H1 (cell line): ENCODE data around the gene CALML5. TPM values are rescaled to one million over a fixed set of nuclear protein-coding genes. Genes with fewer than 3 reads are reported as not detected.

Experiments used
- CTCF ChIA-PET: fragments of 300-600 bp; sonication (Branson Sonifier 250); formaldehyde crosslinking; loops from one replicate; lab custom pipeline; 2021; ENCODE audit not compliant: partially characterized antibody; lab: Charles Lee
- POLR2A ChIA-PET: fragments of 300-600 bp; sonication (Branson Sonifier 250); formaldehyde crosslinking; loops from one replicate; lab custom pipeline; 2021; ENCODE audit warnings: inconsistent platforms; ENCODE audit not compliant: partially characterized antibody; lab: Charles Lee
- DNase-seq, 2 experiments: peaks; one replicate each; pipeline versions ENCODE4 v3.0.0 to v3.0.0-alpha.2; 2010 to 2022; ENCODE audit warnings: low spot score in 2 of 2, low read depth in 1 of 2, mixed read lengths in 1 of 2
- FAIRE-seq: peaks from 2 replicates; lab custom pipeline; 2011; peaks lifted over from hg19 to GRCh38; lab: Jason Lieb, UNC
- H2AFZ ChIP-seq: 2 replicates; pipeline ENCODE4 v1.8.1; 2012; ENCODE audit warnings: low read length, inconsistent platforms
- H2AK5ac ChIP-seq: 2 replicates; pipeline ENCODE4 v1.6.1; 2013; ENCODE audit warnings: low read depth, low read length
- H2BK120ac ChIP-seq: replicated peaks from 2 replicates; pipeline ENCODE3; 2013; ENCODE audit warnings: low read depth, low read length, inconsistent platforms
- H2BK12ac ChIP-seq: 2 replicates; pipeline ENCODE4 v1.6.1; 2013; ENCODE audit warnings: low read depth, low read length
- H2BK15ac ChIP-seq: 2 replicates; pipeline ENCODE4 v1.6.1; 2013; ENCODE audit warnings: low read length
- H2BK20ac ChIP-seq: 2 replicates; pipeline ENCODE4 v1.6.1; 2013; ENCODE audit warnings: low read length
- H2BK5ac ChIP-seq: 2 replicates; pipeline ENCODE4 v1.6.1; 2013; ENCODE audit warnings: low read depth, low read length
- H3K14ac ChIP-seq: 2 replicates; pipeline ENCODE4 v1.6.1; 2013; ENCODE audit warnings: inconsistent platforms; ENCODE audit not compliant: insufficient read length
- H3K18ac ChIP-seq: 2 replicates; pipeline ENCODE4 v1.6.1; 2013; ENCODE audit warnings: low read length; ENCODE audit errors: extremely low read depth
- H3K23ac ChIP-seq: 2 replicates; pipeline ENCODE4 v1.6.1; 2013; ENCODE audit warnings: inconsistent platforms; ENCODE audit not compliant: insufficient read length
- H3K23me2 ChIP-seq: 2 replicates; pipeline ENCODE4 v1.6.1; 2013; ENCODE audit warnings: low read depth, low read length
- H3K27ac ChIP-seq: 2 replicates; pipeline ENCODE4 v1.6.1; 2011; ENCODE audit warnings: low read depth, low read length, inconsistent platforms
- H3K27me3 ChIP-seq, 4 experiments: replicated peaks in 1 of 4; 1 replicate in 1 of 4; 2 replicates in 3 of 4; pipeline versions ENCODE4 v1.6.1 to v1.8.1; 2011 to 2013; ENCODE audit warnings: low read length in 3 of 4, mild to moderate bottlenecking in 3 of 4, inconsistent platforms in 2 of 4, mixed read lengths in 2 of 4, moderate library complexity in 1 of 4; ENCODE audit not compliant: control insufficient read depth in 3 of 4, insufficient read depth in 3 of 4; ENCODE audit errors: extremely low read depth in 1 of 4
- H3K36me3 ChIP-seq, 4 experiments: 2 replicates each; pipeline versions ENCODE4 v1.6.1 to v1.8.1; 2011 to 2013; ENCODE audit warnings: mild to moderate bottlenecking in 4 of 4, low read length in 3 of 4, moderate library complexity in 2 of 4, control low read depth in 1 of 4, inconsistent platforms in 1 of 4; ENCODE audit not compliant: insufficient read depth in 4 of 4, control insufficient read depth in 2 of 4
- H3K4ac ChIP-seq: replicated peaks from 2 replicates; pipeline ENCODE3; 2013; ENCODE audit warnings: low read length, low read depth, mixed read lengths, inconsistent platforms; ENCODE audit not compliant: insufficient read length
- H3K4me1 ChIP-seq, 4 experiments: replicated peaks in 1 of 4; 1 replicate in 1 of 4; 2 replicates in 3 of 4; pipeline versions ENCODE4 v1.6.1 to v1.8.1; 2011 to 2013; ENCODE audit warnings: low read length in 3 of 4, inconsistent platforms in 2 of 4, mixed read lengths in 1 of 4; ENCODE audit not compliant: insufficient read depth in 4 of 4, control insufficient read depth in 3 of 4
- H3K4me2 ChIP-seq, 2 experiments: 2 replicates each; pipeline versions ENCODE4 v1.6.1 to v1.8.1; 2011 to 2013; ENCODE audit warnings: low read depth in 2 of 2, low read length in 2 of 2, control low read depth in 1 of 2, inconsistent platforms in 1 of 2, mild to moderate bottlenecking in 1 of 2; ENCODE audit not compliant: insufficient read depth in 1 of 2
- H3K4me3 ChIP-seq, 4 experiments: fragments of 200-600, 300-600 bp in 1 of 4; sonication (generic), shearing (Covaris generic), sonication (Bioruptor Twin) in 1 of 4; 2 replicates each; pipeline versions ENCODE4 v1.5.1 to v1.8.1; 2011 to 2016; ENCODE audit warnings: low read length in 4 of 4, low read depth in 3 of 4, control low read depth in 2 of 4, inconsistent platforms in 2 of 4, mild to moderate bottlenecking in 2 of 4, mixed read lengths in 1 of 4, moderate library complexity in 1 of 4; ENCODE audit not compliant: insufficient read depth in 2 of 4; ENCODE audit errors: extremely low read depth in 1 of 4
- H3K56ac ChIP-seq: replicated peaks from 2 replicates; pipeline ENCODE3; 2013; ENCODE audit warnings: low read depth, mild to moderate bottlenecking, mixed read lengths, low read length, inconsistent platforms; ENCODE audit not compliant: insufficient read length
- H3K79me1 ChIP-seq: 2 replicates; pipeline ENCODE4 v1.6.1; 2013; ENCODE audit warnings: low read depth, low read length, control low read depth
- H3K79me2 ChIP-seq, 2 experiments: 2 replicates each; pipeline versions ENCODE4 v1.6.1 to v1.8.1; 2012 to 2013; ENCODE audit warnings: low read length in 2 of 2, mild to moderate bottlenecking in 2 of 2, inconsistent platforms in 1 of 2; ENCODE audit not compliant: insufficient read depth in 2 of 2, control insufficient read depth in 1 of 2
- H3K9ac ChIP-seq, 4 experiments: replicated peaks in 1 of 4; 1 replicate in 1 of 4; 2 replicates in 3 of 4; pipeline versions ENCODE4 v1.6.1 to v1.8.1; 2011 to 2013; ENCODE audit warnings: low read depth in 3 of 4, low read length in 3 of 4, control low read depth in 2 of 4, mild to moderate bottlenecking in 2 of 4, moderate library complexity in 2 of 4, inconsistent platforms in 1 of 4; ENCODE audit errors: extremely low read depth in 1 of 4
- H3K9me3 ChIP-seq, 2 experiments: 2 replicates each; pipeline versions ENCODE4 v1.6.1 to v1.8.1; 2012 to 2013; ENCODE audit warnings: mild to moderate bottlenecking in 2 of 2, moderate library complexity in 2 of 2, control low read depth in 1 of 2, inconsistent platforms in 1 of 2, low read depth in 1 of 2, low read length in 1 of 2, mixed read lengths in 1 of 2; ENCODE audit not compliant: insufficient read depth in 2 of 2
- H4K20me1 ChIP-seq, 2 experiments: replicated peaks in 1 of 2; 2 replicates each; pipeline versions ENCODE3 to v1.8.1; 2011 to 2013; ENCODE audit warnings: inconsistent platforms in 2 of 2, low read length in 2 of 2, mild to moderate bottlenecking in 1 of 2; ENCODE audit not compliant: insufficient read depth in 2 of 2, control insufficient read depth in 1 of 2
- H4K5ac ChIP-seq: 2 replicates; pipeline ENCODE4 v1.6.1; 2013; ENCODE audit warnings: low read length, low read depth, mixed read lengths, inconsistent platforms; ENCODE audit not compliant: insufficient read length
- H4K8ac ChIP-seq: 2 replicates; pipeline ENCODE4 v1.8.0; 2013; ENCODE audit warnings: mild to moderate bottlenecking, moderate library complexity, low read length, inconsistent platforms; ENCODE audit not compliant: insufficient read depth; ENCODE audit errors: extremely low read depth
- H4K91ac ChIP-seq: replicated peaks from 2 replicates; pipeline ENCODE3; 2013; ENCODE audit warnings: low read length, mixed read lengths, inconsistent platforms; ENCODE audit not compliant: insufficient read length
- ATF2 ChIP-seq: IDR thresholded peaks from 2 replicates; pipeline ENCODE4 v1.6.1; 2012; ENCODE audit warnings: low read length, inconsistent platforms
- BCL11A ChIP-seq, 2 experiments: IDR thresholded peaks; one replicate each; pipeline ENCODE4 v1.6.1; 2011; ENCODE audit warnings: low read depth in 2 of 2, low read length in 2 of 2, mild to moderate bottlenecking in 2 of 2
- EZH2 ChIP-seq: fragments of 200-600 bp; sonication (generic); IDR thresholded peaks from 2 replicates; pipeline ENCODE4 v1.7.1; 2012; ENCODE audit warnings: low read depth, mild to moderate bottlenecking, moderate library complexity, low read length, inconsistent platforms; ENCODE audit not compliant: severe bottlenecking
- MAX ChIP-seq: IDR thresholded peaks from 2 replicates; pipeline ENCODE4 v1.6.1; 2012; ENCODE audit warnings: inconsistent platforms
- POLR2AphosphoS5 ChIP-seq: IDR thresholded peaks from 2 replicates; pipeline ENCODE4 v1.6.1; 2011; ENCODE audit warnings: low read depth, low read length
- RFX5 ChIP-seq: IDR thresholded peaks from 2 replicates; pipeline ENCODE4 v1.6.1; 2011; ENCODE audit warnings: low read depth, low read length, improper control_type of control experiment, borderline replicate concordance
- RXRA ChIP-seq: IDR thresholded peaks from 2 replicates; pipeline ENCODE4 v1.6.1; 2011; ENCODE audit warnings: low read depth, mild to moderate bottlenecking, low read length, moderate library complexity; ENCODE audit not compliant: insufficient read depth
- SP4 ChIP-seq: IDR thresholded peaks from 2 replicates; pipeline ENCODE4 v1.6.1; 2012; ENCODE audit warnings: low read length, inconsistent platforms
- TAF7 ChIP-seq: optimal IDR thresholded peaks from 2 replicates; pipeline ENCODE3; 2011; ENCODE audit warnings: low read depth, mild to moderate bottlenecking, inconsistent platforms, low read length, moderate library complexity, borderline replicate concordance
- USF2 ChIP-seq: IDR thresholded peaks from 2 replicates; pipeline ENCODE4 v1.6.1; 2011; ENCODE audit warnings: low read length, improper control_type of control experiment
- WGBS, 2 experiments: shearing (Covaris generic) in 1 of 2; methylation state at CpG; one replicate each; pipeline versions ENCODE4 v1.1.6 to v1.1.7; 2013 to 2015; ENCODE audit warnings: low lambda C conversion rate in 2 of 2, mixed read lengths in 2 of 2, inconsistent platforms in 1 of 2, low coverage in 1 of 2, missing lambda C conversion rate in 1 of 2; ENCODE audit not compliant: insufficient replicate concordance in 2 of 2, insufficient coverage in 1 of 2, insufficient read length in 1 of 2; ENCODE audit errors: extremely low coverage in 1 of 2, missing lambda C conversion rate in 1 of 2; 5-methylcytosine and 5-hydroxymethylcytosine counted together
- polyA plus RNA-seq, 7 experiments: library from polyadenylated mRNA; depleted of rRNA in 3 of 7; stranded (reverse) in 5 of 7; unstranded in 2 of 7; fragments of >200 nt in 5 of 7; fragments of 200-250 nt in 2 of 7; gene quantifications; 1 replicate in 5 of 7; 2 replicates in 1 of 7; 4 replicates in 1 of 7; pipeline versions ENCODE4 v1.2.1 to v1.2.3, GENCODE V29; 2011 to 2013; ENCODE audit warnings: missing spikeins in 2 of 7, mixed read lengths in 2 of 7
- total RNA-seq: library from RNA; stranded (reverse); fragmentation: NEBNext Ultra II Directional; extraction: Animal tissue kit (Norgen Biotek cat#: 25700); gene quantifications from 2 replicates; pipeline ENCODE4 v1.2.1, GENCODE V29; 2021

Gene CALML5
- total and polyA plus RNA-seq, 2 of the 8 experiments (the other 6 are each of a cell fraction or from before 2014, with no cell fraction given), result not detected

- no peak overlapping the region for H3K4me2 ChIP-seq
- no peak for FAIRE-seq
- no peak overlapping the region for H2BK12ac ChIP-seq
- TF ChIP-seq BCL11A (IDR thresholded peaks at IDR 0.05; ENCODE audit: low read depth in 2 of 2, low read length in 2 of 2) (no peak), RXRA (no peak), TAF7 (no peak), USF2 (no peak), POLR2AphosphoS5 (no peak), EZH2 (no peak), ATF2 (no peak), MAX (no peak), SP4 (no peak), RFX5 (no peak)
These were observed 45.6 kb upstream of the CALML5 start for GRCh38 chr10:5545011-5545410.

More at GRCh38 chr10:5545011-5545410, 45.6 kb upstream of the CALML5 start:
- H3K23me2 ChIP-seq, result no peaks in the 10 kb centered on the region
- H3K4ac ChIP-seq, result no peak overlapping the region
- no peaks in the 10 kb centered on the region for H3K36me3 ChIP-seq
- no peak overlapping the region for H2BK120ac ChIP-seq
- no peak for DNase-seq
- CTCF ChIA-PET, result interaction anchor here (0.6 to 0.7 kb wide), 2 partner anchors 36 to 161 kb away, joined by 3 read pairs; no protein-coding TSS in a partner anchor
- no peak overlapping the region for H2BK20ac ChIP-seq
- no peak overlapping the region for H2AK5ac ChIP-seq
- H4K91ac ChIP-seq, result no peak overlapping the region
- no peak overlapping the region for H3K4me3 ChIP-seq
- no peak overlapping the region for H3K14ac ChIP-seq
- H3K9me3 ChIP-seq, result peaks cover 5 to 12% of the 10 kb centered on the region in 2 experiments; a peak in 2 of 4 replicates
- 88% methylated on average over 1 of the region's 1 CpG; no CpG with 5 or more reads in 1 of the 2 experiments for WGBS, 2 experiments
- no peak overlapping the region for H4K5ac ChIP-seq
- H4K20me1 ChIP-seq, result no peaks in the 10 kb centered on the region
- H2BK15ac ChIP-seq, result no peak overlapping the region
- POLR2A ChIA-PET, result interaction anchor here (1.2 kb wide), 1 partner anchor 9 kb away, joined by 4 read pairs; no protein-coding TSS in a partner anchor
- no peak overlapping the region for H3K23ac ChIP-seq
- H3K18ac ChIP-seq, result no peak overlapping the region
- H3K56ac ChIP-seq, result no peak overlapping the region
- no peak overlapping the region for H4K8ac ChIP-seq
- H3K27ac ChIP-seq, result no peak overlapping the region
- H2AFZ ChIP-seq, result no peak overlapping the region
- no peaks in the 10 kb centered on the region for H3K27me3 ChIP-seq
- peaks cover 0 to 3% (median 0%) of the 10 kb centered on the region in 4 experiments; a peak in 1 of 7 replicates for H3K4me1 ChIP-seq
- no peaks in the 10 kb centered on the region for H3K79me1 ChIP-seq
- no peaks in the 10 kb centered on the region for H3K79me2 ChIP-seq
- no peak overlapping the region for H3K9ac ChIP-seq
- no peak overlapping the region for H2BK5ac ChIP-seq
